Measurements from ENCODE around the gene FAM78A.

The FAM78A gene

GRCh38 chr9:131298816-131299215 lies 22.5 kb upstream of the FAM78A start:
- Histone ChIP-seq H3K4me1 (ENCODE audit: control insufficient read depth in 2 of 2, insufficient read depth in 1 of 2, low read depth in 1 of 2, low read length in 2 of 2) (peaks cover 2 to 6% of the 10 kb centered on the region in 2 donors), H3K4me2 (ENCODE audit: insufficient read depth, low read length, poor library complexity, severe bottlenecking) (no peak overlapping the region), H3K9ac (ENCODE audit: low read depth, low read length, poor library complexity) (no peak overlapping the region), H3K18ac (ENCODE audit: low read length) (peak overlapping the region; percentile 29), H2BK12ac (ENCODE audit: low read length) (no peak overlapping the region), H4K8ac (ENCODE audit: low read depth, low read length) (no peak overlapping the region), H3K36me3 (replicated peaks in 1 of 2; ENCODE audit: control insufficient read depth in 2 of 2, insufficient read depth in 2 of 2, low read length in 2 of 2) (no peaks in the 10 kb centered on the region), H3K23ac (ENCODE audit: low read depth, low read length, poor library complexity) (no peak overlapping the region), H2BK5ac (ENCODE audit: low read length) (no peak overlapping the region), H4K91ac (ENCODE audit: low read depth, low read length, poor library complexity) (no peak overlapping the region), H3K14ac (ENCODE audit: low read length) (no peak overlapping the region), H2AFZ (ENCODE audit: low read length) (no peak overlapping the region), H2BK15ac (ENCODE audit: low read length) (no peak overlapping the region), H3K27me3 (ENCODE audit: control insufficient read depth in 3 of 3, insufficient read depth in 3 of 3, low read depth in 1 of 3, low read length in 3 of 3) (no peaks in the 10 kb centered on the region), H3K4ac (ENCODE audit: low read length) (no peak overlapping the region), H3K9me3 (replicated peaks in 1 of 2; ENCODE audit: control insufficient read depth in 2 of 2, insufficient read depth in 1 of 2, low read depth in 1 of 2, low read length in 2 of 2) (no peaks in the 10 kb centered on the region), H2BK120ac (ENCODE audit: low read depth, low read length) (no peak overlapping the region), H2AK5ac (ENCODE audit: low read depth, low read length) (no peak overlapping the region), H3K27ac (replicated peaks; ENCODE audit: low read length) (no peak overlapping the region), H3K79me1 (ENCODE audit: low read depth, low read length) (no peaks in the 10 kb centered on the region), H3K4me3 (ENCODE audit: low read length in 2 of 2) (no peak overlapping the region)
- no peak for DNase-seq (ENCODE audit: low spot score)
- WGBS, 2 donors (ENCODE audit: extremely low coverage in 2 of 2, insufficient read length in 2 of 2, insufficient replicate concordance in 1 of 2) = no CpG with 5 or more reads among the region's 12 CpGs

- Histone ChIP-seq H3K4me1 (ENCODE audit: control insufficient read depth in 2 of 2, insufficient read depth in 1 of 2, low read depth in 1 of 2, low read length in 2 of 2) (peaks cover 2 to 3% of the 10 kb centered on the region in 2 donors), H3K36me3 (replicated peaks in 1 of 2; ENCODE audit: control insufficient read depth in 2 of 2, insufficient read depth in 2 of 2, low read length in 2 of 2) (no peaks in the 10 kb centered on the region), H3K4me3 (ENCODE audit: low read length in 2 of 2) (no peak overlapping the region), H2BK120ac (ENCODE audit: low read depth, low read length) (no peak overlapping the region), H3K27me3 (ENCODE audit: control insufficient read depth in 3 of 3, insufficient read depth in 3 of 3, low read depth in 1 of 3, low read length in 3 of 3) (no peaks in the 10 kb centered on the region), H2BK12ac (ENCODE audit: low read length) (no peak overlapping the region), H3K9ac (ENCODE audit: low read depth, low read length, poor library complexity) (no peak overlapping the region), H3K18ac (ENCODE audit: low read length) (no peak overlapping the region), H4K91ac (ENCODE audit: low read depth, low read length, poor library complexity) (no peak overlapping the region), H4K8ac (ENCODE audit: low read depth, low read length) (no peak overlapping the region), H2BK15ac (ENCODE audit: low read length) (no peak overlapping the region), H2AK5ac (ENCODE audit: low read depth, low read length) (peak overlapping the region; percentile 44), H3K27ac (replicated peaks; ENCODE audit: low read length) (no peak overlapping the region), H2AFZ (ENCODE audit: low read length) (no peak overlapping the region), H3K23ac (ENCODE audit: low read depth, low read length, poor library complexity) (no peak overlapping the region), H2BK5ac (ENCODE audit: low read length) (no peak overlapping the region), H3K4ac (ENCODE audit: low read length) (no peak overlapping the region), H3K9me3 (replicated peaks in 1 of 2; ENCODE audit: control insufficient read depth in 2 of 2, insufficient read depth in 1 of 2, low read depth in 1 of 2, low read length in 2 of 2) (no peaks in the 10 kb centered on the region), H3K79me1 (ENCODE audit: low read depth, low read length) (no peaks in the 10 kb centered on the region), H3K4me2 (ENCODE audit: insufficient read depth, low read length, poor library complexity, severe bottlenecking) (no peak overlapping the region), H3K14ac (ENCODE audit: low read length) (no peak overlapping the region)
- WGBS, 2 donors (ENCODE audit: extremely low coverage in 2 of 2, insufficient read length in 2 of 2, insufficient replicate concordance in 1 of 2) = no CpG with 5 or more reads among the region's 5 CpGs
- DNase-seq (ENCODE audit: low spot score) = no peak
These were observed 22.0 kb upstream of the FAM78A start for GRCh38 chr9:131298341-131298740.

- WGBS, 2 donors (ENCODE audit: extremely low coverage in 2 of 2, insufficient read length in 2 of 2, insufficient replicate concordance in 1 of 2) = no CpG with 5 or more reads among the region's 11 CpGs
- H3K9ac ChIP-seq (ENCODE audit: low read depth, low read length, poor library complexity) = no peak overlapping the region
- H2AFZ ChIP-seq (ENCODE audit: low read length) = no peak overlapping the region
- H2BK5ac ChIP-seq (ENCODE audit: low read length) = no peak overlapping the region
- H3K27me3 ChIP-seq (ENCODE audit: control insufficient read depth in 3 of 3, insufficient read depth in 3 of 3, low read depth in 1 of 3, low read length in 3 of 3) = no peaks in the 10 kb centered on the region
- no peak overlapping the region for H2BK12ac ChIP-seq (ENCODE audit: low read length)
- no peak overlapping the region for H3K23ac ChIP-seq (ENCODE audit: low read depth, low read length, poor library complexity)
- no peaks in the 10 kb centered on the region for H3K36me3 ChIP-seq (replicated peaks in 1 of 2; ENCODE audit: control insufficient read depth in 2 of 2, insufficient read depth in 2 of 2, low read length in 2 of 2)
- H2BK120ac ChIP-seq (ENCODE audit: low read depth, low read length) = no peak overlapping the region
- peak overlapping the region; percentile 44 for H2AK5ac ChIP-seq (ENCODE audit: low read depth, low read length)
- H3K4me3 ChIP-seq (ENCODE audit: low read length in 2 of 2) = no peak overlapping the region
- peaks cover 2 to 3% of the 10 kb centered on the region in 2 donors for H3K4me1 ChIP-seq (ENCODE audit: control insufficient read depth in 2 of 2, insufficient read depth in 1 of 2, low read depth in 1 of 2, low read length in 2 of 2)
- H2BK15ac ChIP-seq (ENCODE audit: low read length) = no peak overlapping the region
- H3K27ac ChIP-seq (replicated peaks; ENCODE audit: low read length) = no peak overlapping the region
- no peak overlapping the region for H3K14ac ChIP-seq (ENCODE audit: low read length)
- H4K91ac ChIP-seq (ENCODE audit: low read depth, low read length, poor library complexity) = no peak overlapping the region
- no peak for DNase-seq (ENCODE audit: low spot score)
- H3K4me2 ChIP-seq (ENCODE audit: insufficient read depth, low read length, poor library complexity, severe bottlenecking) = no peak overlapping the region
- no peak overlapping the region for H3K18ac ChIP-seq (ENCODE audit: low read length)
- H3K4ac ChIP-seq (ENCODE audit: low read length) = no peak overlapping the region
- H4K8ac ChIP-seq (ENCODE audit: low read depth, low read length) = no peak overlapping the region
- H3K79me1 ChIP-seq (ENCODE audit: low read depth, low read length) = no peaks in the 10 kb centered on the region
- H3K9me3 ChIP-seq (replicated peaks in 1 of 2; ENCODE audit: control insufficient read depth in 2 of 2, insufficient read depth in 1 of 2, low read depth in 1 of 2, low read length in 2 of 2) = no peaks in the 10 kb centered on the region
These were observed 21.6 kb upstream of the FAM78A start for GRCh38 chr9:131297903-131298302.

GRCh38 chr9:131296906-131297500 lies 20.7 kb upstream of the FAM78A start:
- Histone ChIP-seq H3K27me3 (ENCODE audit: control insufficient read depth in 3 of 3, insufficient read depth in 3 of 3, low read depth in 1 of 3, low read length in 3 of 3) (no peaks in the 10 kb centered on the region), H3K4ac (ENCODE audit: low read length) (no peak overlapping the region), H2BK12ac (ENCODE audit: low read length) (no peak overlapping the region), H3K79me1 (ENCODE audit: low read depth, low read length) (no peaks in the 10 kb centered on the region), H2BK5ac (ENCODE audit: low read length) (no peak overlapping the region), H3K4me1 (ENCODE audit: control insufficient read depth in 2 of 2, insufficient read depth in 1 of 2, low read depth in 1 of 2, low read length in 2 of 2) (peaks cover 2 to 3% of the 10 kb centered on the region in 2 donors), H3K36me3 (replicated peaks in 1 of 2; ENCODE audit: control insufficient read depth in 2 of 2, insufficient read depth in 2 of 2, low read length in 2 of 2) (no peaks in the 10 kb centered on the region), H2BK15ac (ENCODE audit: low read length) (no peak overlapping the region), H3K4me3 (ENCODE audit: low read length in 2 of 2) (no peak overlapping the region), H3K9ac (ENCODE audit: low read depth, low read length, poor library complexity) (peak overlapping the region; percentile 30), H3K27ac (replicated peaks; ENCODE audit: low read length) (no peak overlapping the region), H4K8ac (ENCODE audit: low read depth, low read length) (no peak overlapping the region), H2AFZ (ENCODE audit: low read length) (no peak overlapping the region), H2AK5ac (ENCODE audit: low read depth, low read length) (no peak overlapping the region), H3K9me3 (replicated peaks in 1 of 2; ENCODE audit: control insufficient read depth in 2 of 2, insufficient read depth in 1 of 2, low read depth in 1 of 2, low read length in 2 of 2) (no peaks in the 10 kb centered on the region), H3K14ac (ENCODE audit: low read length) (no peak overlapping the region), H4K91ac (ENCODE audit: low read depth, low read length, poor library complexity) (no peak overlapping the region), H3K18ac (ENCODE audit: low read length) (no peak overlapping the region), H3K4me2 (ENCODE audit: insufficient read depth, low read length, poor library complexity, severe bottlenecking) (no peak overlapping the region), H2BK120ac (ENCODE audit: low read depth, low read length) (no peak overlapping the region), H3K23ac (ENCODE audit: low read depth, low read length, poor library complexity) (no peak overlapping the region)
- no peak for DNase-seq (ENCODE audit: low spot score)
- WGBS, 2 donors (ENCODE audit: extremely low coverage in 2 of 2, insufficient read length in 2 of 2, insufficient replicate concordance in 1 of 2) = no CpG with 5 or more reads among the region's 8 CpGs

Data from neuronal stem cell (in vitro differentiated cells).